Osteoblast (primary cell): ENCODE results near the gene CHRNA1. TPM values are rescaled to one million over a fixed set of nuclear protein-coding genes. Genes with fewer than 3 reads are reported as not detected.

ENCODE experiments used
- DNase-seq: peaks from one replicate; pipeline ENCODE4 v3.0.0; 2011; ENCODE audit warnings: low spot score, mixed read lengths; ENCODE audit not compliant: insufficient read length; ENCODE audit errors: missing footprints
- H2AFZ ChIP-seq: 2 replicates; pipeline ENCODE4 v1.6.0; 2011; ENCODE audit warnings: mild to moderate bottlenecking, low read length
- H3K27ac ChIP-seq: 2 replicates; pipeline ENCODE4 v1.5.1; 2011; ENCODE audit warnings: mild to moderate bottlenecking, low read depth, low read length, moderate library complexity
- H3K27me3 ChIP-seq: 2 replicates; pipeline ENCODE4 v1.6.0; 2012; ENCODE audit warnings: mild to moderate bottlenecking, control low read depth, inconsistent platforms, low read length, moderate library complexity; ENCODE audit not compliant: insufficient read depth
- H3K36me3 ChIP-seq: 2 replicates; pipeline ENCODE4 v1.5.1; 2011; ENCODE audit warnings: mild to moderate bottlenecking, low read length, control low read depth, moderate library complexity; ENCODE audit not compliant: insufficient read depth
- H3K4me1 ChIP-seq: 2 replicates; pipeline ENCODE4 v1.5.1; 2011; ENCODE audit warnings: mild to moderate bottlenecking, low read length, control low read depth, moderate library complexity; ENCODE audit not compliant: insufficient read depth
- H3K4me2 ChIP-seq: 2 replicates; pipeline ENCODE4 v1.6.0; 2011; ENCODE audit warnings: mild to moderate bottlenecking, low read length; ENCODE audit not compliant: insufficient read depth
- H3K4me3 ChIP-seq: fragments of 200-600 bp; sonication (generic); 3 replicates; pipeline ENCODE4 v1.5.1; 2012; ENCODE audit warnings: mild to moderate bottlenecking, low read length, inconsistent platforms; ENCODE audit not compliant: insufficient read depth
- H3K79me2 ChIP-seq: 2 replicates; pipeline ENCODE4 v1.6.0; 2012; ENCODE audit warnings: mild to moderate bottlenecking, low read length, control low read depth, inconsistent platforms; ENCODE audit not compliant: insufficient read depth
- H3K9me3 ChIP-seq: 2 replicates; pipeline ENCODE4 v1.5.1; 2011; ENCODE audit warnings: low read depth, low read length, control low read depth
- H4K20me1 ChIP-seq: 2 replicates; pipeline ENCODE4 v1.6.0; 2012; ENCODE audit warnings: mild to moderate bottlenecking, low read length, control low read depth; ENCODE audit not compliant: insufficient read depth
- total RNA-seq: library from RNA; depleted of rRNA; stranded (reverse); fragments of >200 nt; gene quantifications from 2 replicates; pipeline ENCODE4 v1.2.3, GENCODE V29; 2012
- TF ChIP-seq, protein P1 (sequence below): IDR thresholded peaks from 2 replicates; pipeline ENCODE4 v1.5.1; 2011; ENCODE audit warnings: mild to moderate bottlenecking, low read depth, low read length, moderate library complexity; ENCODE audit errors: extremely low read depth

The CHRNA1 gene
- total RNA-seq, 1 donor: not detected

DNA sequence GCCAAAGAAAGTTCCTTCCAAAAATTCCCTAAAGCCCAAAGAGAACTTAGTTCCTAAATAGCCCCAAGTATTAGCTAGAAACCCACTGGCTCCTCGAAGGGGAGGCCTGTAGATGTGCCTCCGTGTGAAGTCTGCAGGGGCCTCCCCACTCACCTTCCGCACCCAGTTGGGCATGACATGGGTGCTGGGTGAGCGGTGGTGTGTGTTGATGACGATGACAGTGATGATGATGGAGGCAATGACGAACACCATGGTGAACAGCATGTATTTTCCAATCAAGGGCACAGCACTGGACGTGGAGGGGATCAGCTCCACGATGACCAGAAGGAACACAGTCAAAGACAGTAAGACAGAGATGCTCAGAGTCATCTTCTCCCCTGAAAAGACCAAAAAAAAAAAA, 14.5 kb downstream of the CHRNA1 start:
- Histone ChIP-seq H3K4me3 (no peak overlapping the region), H3K9me3 (no peaks in the 10 kb centered on the region), H4K20me1 (no peaks in the 10 kb centered on the region), H3K27me3 (peaks cover 16% of the 10 kb centered on the region), H3K36me3 (no peaks in the 10 kb centered on the region), H3K79me2 (no peaks in the 10 kb centered on the region), H3K4me1 (peaks cover 4% of the 10 kb centered on the region), H3K27ac (no peak overlapping the region), H3K4me2 (no peak overlapping the region), H2AFZ (no peak overlapping the region)
- DNase-seq: no peak
- TF ChIP-seq, protein P1, sequence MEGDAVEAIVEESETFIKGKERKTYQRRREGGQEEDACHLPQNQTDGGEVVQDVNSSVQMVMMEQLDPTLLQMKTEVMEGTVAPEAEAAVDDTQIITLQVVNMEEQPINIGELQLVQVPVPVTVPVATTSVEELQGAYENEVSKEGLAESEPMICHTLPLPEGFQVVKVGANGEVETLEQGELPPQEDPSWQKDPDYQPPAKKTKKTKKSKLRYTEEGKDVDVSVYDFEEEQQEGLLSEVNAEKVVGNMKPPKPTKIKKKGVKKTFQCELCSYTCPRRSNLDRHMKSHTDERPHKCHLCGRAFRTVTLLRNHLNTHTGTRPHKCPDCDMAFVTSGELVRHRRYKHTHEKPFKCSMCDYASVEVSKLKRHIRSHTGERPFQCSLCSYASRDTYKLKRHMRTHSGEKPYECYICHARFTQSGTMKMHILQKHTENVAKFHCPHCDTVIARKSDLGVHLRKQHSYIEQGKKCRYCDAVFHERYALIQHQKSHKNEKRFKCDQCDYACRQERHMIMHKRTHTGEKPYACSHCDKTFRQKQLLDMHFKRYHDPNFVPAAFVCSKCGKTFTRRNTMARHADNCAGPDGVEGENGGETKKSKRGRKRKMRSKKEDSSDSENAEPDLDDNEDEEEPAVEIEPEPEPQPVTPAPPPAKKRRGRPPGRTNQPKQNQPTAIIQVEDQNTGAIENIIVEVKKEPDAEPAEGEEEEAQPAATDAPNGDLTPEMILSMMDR: no peak

DNA sequence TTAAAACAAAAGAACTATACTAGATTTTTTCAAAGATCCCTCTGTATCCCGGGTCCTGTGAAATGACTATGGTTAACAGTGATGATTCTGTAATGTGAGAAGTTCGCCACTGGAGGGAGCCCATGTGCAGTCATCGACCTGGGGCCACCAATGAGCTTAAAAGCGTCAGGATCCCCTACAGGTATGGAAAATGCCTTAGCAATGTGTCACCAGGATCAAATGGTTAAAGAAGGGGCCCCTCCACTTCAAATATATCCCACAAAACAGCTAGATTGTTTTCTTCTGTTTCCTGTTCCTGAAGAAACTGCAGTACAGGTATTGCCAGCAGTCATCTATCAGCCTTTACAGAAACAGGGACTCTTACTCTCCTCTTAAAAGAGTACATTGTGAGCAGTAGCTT, 15.3 kb downstream of the CHRNA1 start:
- TF ChIP-seq, protein P1: peak; percentile 90
- H3K4me1 ChIP-seq: peaks cover 4% of the 10 kb centered on the region

DNA sequence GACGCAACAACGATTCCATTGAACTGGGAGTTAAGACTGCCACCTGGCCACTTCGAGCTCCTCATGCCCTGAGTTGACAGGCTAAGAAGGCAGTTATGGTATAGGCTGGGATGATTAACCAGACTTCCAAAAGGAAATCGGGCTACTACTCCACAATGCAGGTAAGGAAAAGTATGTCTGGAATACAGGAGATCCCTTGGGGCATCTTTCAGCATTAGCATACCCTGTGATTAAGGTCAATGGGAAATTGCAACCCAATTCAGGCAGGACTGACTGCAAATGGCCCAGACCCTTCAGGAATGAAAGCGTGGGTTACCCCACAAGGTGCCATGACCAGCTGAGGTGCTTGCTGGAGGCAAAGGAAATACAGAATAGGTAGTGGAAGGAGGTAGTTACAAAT, 19.1 kb downstream of the CHRNA1 start:
- no peak overlapping the region for H3K27ac ChIP-seq
- H4K20me1 ChIP-seq: no peaks in the 10 kb centered on the region
- no peaks in the 10 kb centered on the region for H3K4me1 ChIP-seq
- no peaks in the 10 kb centered on the region for H3K9me3 ChIP-seq
- H3K36me3 ChIP-seq: no peaks in the 10 kb centered on the region
- no peak for DNase-seq
- H3K4me3 ChIP-seq: no peak overlapping the region
- TF ChIP-seq, protein P1: no peak
- no peak overlapping the region for H2AFZ ChIP-seq
- H3K27me3 ChIP-seq: peaks cover 24% of the 10 kb centered on the region
- no peaks in the 10 kb centered on the region for H3K79me2 ChIP-seq
- H3K4me2 ChIP-seq: no peak overlapping the region

More for the DNA sequence above, 15.3 kb downstream of the CHRNA1 start:
- H4K20me1 ChIP-seq: no peaks in the 10 kb centered on the region
- H3K4me3 ChIP-seq: no peak overlapping the region
- peaks cover 16% of the 10 kb centered on the region for H3K27me3 ChIP-seq
- H3K27ac ChIP-seq: no peak overlapping the region
- H3K9me3 ChIP-seq: no peaks in the 10 kb centered on the region
- no peak overlapping the region for H2AFZ ChIP-seq
- no peak overlapping the region for H3K4me2 ChIP-seq
- peak; percentile 89 for DNase-seq
- H3K79me2 ChIP-seq: no peaks in the 10 kb centered on the region
- no peaks in the 10 kb centered on the region for H3K36me3 ChIP-seq

DNA sequence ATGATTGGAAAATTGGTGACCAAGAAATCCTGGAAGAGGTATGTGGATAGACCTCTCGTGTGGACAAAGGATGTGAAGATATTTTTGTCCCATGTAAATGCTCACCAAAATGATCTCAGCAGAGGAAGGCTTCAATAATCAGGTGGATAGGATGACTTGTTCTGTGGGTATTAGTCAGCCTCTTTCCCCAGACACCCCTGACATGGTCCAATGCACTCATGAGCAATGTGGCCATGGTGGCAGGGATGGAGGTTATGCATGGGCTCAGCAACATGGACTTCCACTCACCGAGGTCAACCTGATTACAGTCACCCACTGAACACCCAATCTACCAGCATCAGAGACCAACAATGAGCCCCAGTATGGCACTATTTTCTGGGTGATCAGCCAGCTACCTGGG, 20.2 kb downstream of the CHRNA1 start:
- H4K20me1 ChIP-seq: no peaks in the 10 kb centered on the region
- no peaks in the 10 kb centered on the region for H3K36me3 ChIP-seq
- H3K27me3 ChIP-seq: peaks cover 23% of the 10 kb centered on the region
- no peak overlapping the region for H3K27ac ChIP-seq
- DNase-seq: no peak
- H3K4me2 ChIP-seq: no peak overlapping the region
- no peaks in the 10 kb centered on the region for H3K9me3 ChIP-seq
- no peak overlapping the region for H3K4me3 ChIP-seq
- no peak overlapping the region for H2AFZ ChIP-seq
- no peaks in the 10 kb centered on the region for H3K79me2 ChIP-seq
- no peaks in the 10 kb centered on the region for H3K4me1 ChIP-seq
- TF ChIP-seq, protein P1: no peak
